ENCODE results near the gene KLHL29.

DNA sequence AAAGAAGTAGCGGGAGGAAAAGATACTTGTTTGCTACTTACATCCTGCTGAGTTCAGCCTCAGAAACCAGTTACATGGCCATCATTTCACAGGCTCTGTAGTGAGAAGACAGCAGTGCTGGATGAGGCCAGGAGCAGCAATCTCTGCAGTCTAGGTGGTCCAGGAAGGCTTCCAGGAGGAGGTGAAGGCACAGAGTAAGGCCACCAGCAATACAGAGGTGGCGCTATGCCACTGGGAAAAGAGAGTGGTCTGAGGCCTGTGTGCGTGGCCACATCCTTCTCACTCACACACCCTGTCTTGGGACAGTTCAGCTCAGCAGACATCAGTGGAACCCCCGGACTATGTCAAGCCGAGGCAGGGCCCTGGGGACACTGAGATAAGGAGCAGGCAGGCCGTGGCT, 162.7 kb downstream of the KLHL29 start:
- TF ChIP-seq, protein P1, sequence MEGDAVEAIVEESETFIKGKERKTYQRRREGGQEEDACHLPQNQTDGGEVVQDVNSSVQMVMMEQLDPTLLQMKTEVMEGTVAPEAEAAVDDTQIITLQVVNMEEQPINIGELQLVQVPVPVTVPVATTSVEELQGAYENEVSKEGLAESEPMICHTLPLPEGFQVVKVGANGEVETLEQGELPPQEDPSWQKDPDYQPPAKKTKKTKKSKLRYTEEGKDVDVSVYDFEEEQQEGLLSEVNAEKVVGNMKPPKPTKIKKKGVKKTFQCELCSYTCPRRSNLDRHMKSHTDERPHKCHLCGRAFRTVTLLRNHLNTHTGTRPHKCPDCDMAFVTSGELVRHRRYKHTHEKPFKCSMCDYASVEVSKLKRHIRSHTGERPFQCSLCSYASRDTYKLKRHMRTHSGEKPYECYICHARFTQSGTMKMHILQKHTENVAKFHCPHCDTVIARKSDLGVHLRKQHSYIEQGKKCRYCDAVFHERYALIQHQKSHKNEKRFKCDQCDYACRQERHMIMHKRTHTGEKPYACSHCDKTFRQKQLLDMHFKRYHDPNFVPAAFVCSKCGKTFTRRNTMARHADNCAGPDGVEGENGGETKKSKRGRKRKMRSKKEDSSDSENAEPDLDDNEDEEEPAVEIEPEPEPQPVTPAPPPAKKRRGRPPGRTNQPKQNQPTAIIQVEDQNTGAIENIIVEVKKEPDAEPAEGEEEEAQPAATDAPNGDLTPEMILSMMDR (IDR thresholded peaks at IDR 0.05; ENCODE audit: poor library complexity), result no peak
- no peak for TF ChIP-seq EZH2 (IDR thresholded peaks at IDR 0.05; ENCODE audit: borderline replicate concordance)

Data from hepatocyte (in vitro differentiated cells).